ENCODE results near the gene LRIG2. TPM values are rescaled to one million over a fixed set of nuclear protein-coding genes. Genes with fewer than 3 reads are reported as not detected.

LRIG2 gene
- total and polyA plus RNA-seq, 9 of the 15 experiments (the other 6 are each of a cell fraction or from before 2014, with no cell fraction given) = 1.8 to 28.1 (median 11.5) TPM

DNA sequence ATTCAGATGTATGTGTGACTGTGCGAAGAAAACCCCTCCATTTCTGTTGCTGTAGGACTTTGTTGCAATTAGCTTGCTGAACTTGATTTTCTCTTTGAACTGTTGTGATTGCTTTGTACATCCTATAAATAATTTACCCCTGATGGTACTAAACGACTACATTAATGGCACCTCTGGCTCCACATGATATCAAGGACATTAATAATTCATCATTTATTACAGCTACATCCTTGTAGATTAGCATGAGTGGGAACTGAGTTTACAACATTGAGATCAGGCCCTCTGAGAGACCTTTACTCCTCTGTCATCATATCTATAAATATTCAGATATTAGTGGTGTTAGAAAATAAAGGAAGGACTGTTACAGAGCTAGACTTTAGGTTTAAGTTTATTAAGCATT, 13.5 kb downstream of the LRIG2 start:
- Histone ChIP-seq H3K36me3 (ENCODE audit: control insufficient read depth, insufficient read depth, low read length) (peaks cover 37% of the 10 kb centered on the region), H3K4me1 (replicated peaks in 1 of 2; ENCODE audit: control insufficient read depth in 2 of 2, insufficient read depth in 2 of 2, low read length in 2 of 2) (peaks cover 3 to 10% of the 10 kb centered on the region in 2 experiments; a peak in 3 of 5 replicates), H3K27ac (ENCODE audit: extremely low read depth, low read depth, low read length) (no peak overlapping the region), H3K9ac (ENCODE audit: insufficient read depth in 1 of 2, low read depth in 2 of 2, low read length in 2 of 2) (no peak overlapping the region), H2AFZ (ENCODE audit: low read depth, low read length) (no peak overlapping the region), H3K79me2 (ENCODE audit: control insufficient read depth, insufficient read depth, low read length) (peaks cover 60% of the 10 kb centered on the region), H3K4me3 (no peak overlapping the region), H3K4me2 (ENCODE audit: insufficient read depth, low read length) (no peak overlapping the region), H3K27me3 (ENCODE audit: control insufficient read depth in 2 of 2, insufficient read depth in 2 of 2, low read length in 2 of 2) (no peaks in the 10 kb centered on the region), H3K9me3 (replicated peaks; ENCODE audit: control insufficient read depth, insufficient read depth, low read depth, low read length) (no peaks in the 10 kb centered on the region), H3K9me1 (ENCODE audit: control insufficient read depth, insufficient read depth, low read length) (no peaks in the 10 kb centered on the region), H4K20me1 (replicated peaks; ENCODE audit: control insufficient read depth, insufficient read depth, low read length) (no peaks in the 10 kb centered on the region)
- TF ChIP-seq TBL1XR1 (IDR thresholded peaks at IDR 0.05; ENCODE audit: low read length in 2 of 2) (no peak), MBD2 (IDR thresholded peaks at IDR 0.05; ENCODE audit: borderline replicate concordance, low read depth) (no peak), ZNF589 (CRISPR knock-in tag; IDR thresholded peaks at IDR 0.05; ENCODE audit: low read depth) (no peak), NONO (IDR thresholded peaks at IDR 0.05; ENCODE audit: low read depth in 2 of 2, low read length in 1 of 2) (no peak), PRPF4 (IDR thresholded peaks at IDR 0.05; ENCODE audit: insufficient read depth, low read depth, low read length, poor library complexity, severe bottlenecking) (no peak)
- TF ChIP-seq, protein P1, sequence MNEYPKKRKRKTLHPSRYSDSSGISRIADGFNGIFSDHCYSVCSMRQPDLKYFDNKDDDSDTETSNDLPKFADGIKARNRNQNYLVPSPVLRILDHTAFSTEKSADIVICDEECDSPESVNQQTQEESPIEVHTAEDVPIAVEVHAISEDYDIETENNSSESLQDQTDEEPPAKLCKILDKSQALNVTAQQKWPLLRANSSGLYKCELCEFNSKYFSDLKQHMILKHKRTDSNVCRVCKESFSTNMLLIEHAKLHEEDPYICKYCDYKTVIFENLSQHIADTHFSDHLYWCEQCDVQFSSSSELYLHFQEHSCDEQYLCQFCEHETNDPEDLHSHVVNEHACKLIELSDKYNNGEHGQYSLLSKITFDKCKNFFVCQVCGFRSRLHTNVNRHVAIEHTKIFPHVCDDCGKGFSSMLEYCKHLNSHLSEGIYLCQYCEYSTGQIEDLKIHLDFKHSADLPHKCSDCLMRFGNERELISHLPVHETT (CRISPR knock-in tag; conservative IDR thresholded peaks at IDR 0.05 in 1 of 2, IDR thresholded peaks at IDR 0.05 in 1 of 2) = no peak
- TF ChIP-seq, protein P2, sequence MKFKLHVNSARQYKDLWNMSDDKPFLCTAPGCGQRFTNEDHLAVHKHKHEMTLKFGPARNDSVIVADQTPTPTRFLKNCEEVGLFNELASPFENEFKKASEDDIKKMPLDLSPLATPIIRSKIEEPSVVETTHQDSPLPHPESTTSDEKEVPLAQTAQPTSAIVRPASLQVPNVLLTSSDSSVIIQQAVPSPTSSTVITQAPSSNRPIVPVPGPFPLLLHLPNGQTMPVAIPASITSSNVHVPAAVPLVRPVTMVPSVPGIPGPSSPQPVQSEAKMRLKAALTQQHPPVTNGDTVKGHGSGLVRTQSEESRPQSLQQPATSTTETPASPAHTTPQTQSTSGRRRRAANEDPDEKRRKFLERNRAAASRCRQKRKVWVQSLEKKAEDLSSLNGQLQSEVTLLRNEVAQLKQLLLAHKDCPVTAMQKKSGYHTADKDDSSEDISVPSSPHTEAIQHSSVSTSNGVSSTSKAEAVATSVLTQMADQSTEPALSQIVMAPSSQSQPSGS (CRISPR knock-in tag; IDR thresholded peaks at IDR 0.05) = no peak
- 61% methylated on average over 2 of the region's 2 CpGs for WGBS (ENCODE audit: insufficient coverage, low coverage, missing lambda C conversion rate)
- BruUV-seq (replicated peaks) = no TSS peak
- intact Hi-C loops (cut with micrococcal nuclease) (no loop called here), in situ Hi-C loops (cut with MboI) (no loop called here)
- no peak for DNase-seq (ENCODE audit: extremely low read depth in 1 of 4, low spot score in 3 of 4)
- ChIA-PET POLR2A (interaction anchor here (0.6 to 3.0 kb wide), 8 partner anchors 10 to 782 kb away, joined by 3 to 17 read pairs (median 4); partner anchors contain the start of gene LRIG2), CTCF (ENCODE audit: low intra/inter-chr PET ratio) (no interaction called here)
- no peak for FAIRE-seq
- ATAC-seq = no peak
